HG03196 (cell line): Measurements from ENCODE around the gene GRIK4.

Source experiments
- ATAC-seq: cut with Tn5 transposase; IDR thresholded peaks from one replicate; pipeline ENCODE4 v1.9.1; 2021; ENCODE audit not compliant: unreplicated experiment

The GRIK4 gene

GRCh38 chr11:120626791-120627190 lies 115.2 kb downstream of the GRIK4 start:
- no peak for ATAC-seq

GRCh38 chr11:120627327-120628163 lies 116.0 kb downstream of the GRIK4 start:
- ATAC-seq, result no peak

- no peak for ATAC-seq
These were observed 118.0 kb downstream of the GRIK4 start for GRCh38 chr11:120629407-120630080.

DNA sequence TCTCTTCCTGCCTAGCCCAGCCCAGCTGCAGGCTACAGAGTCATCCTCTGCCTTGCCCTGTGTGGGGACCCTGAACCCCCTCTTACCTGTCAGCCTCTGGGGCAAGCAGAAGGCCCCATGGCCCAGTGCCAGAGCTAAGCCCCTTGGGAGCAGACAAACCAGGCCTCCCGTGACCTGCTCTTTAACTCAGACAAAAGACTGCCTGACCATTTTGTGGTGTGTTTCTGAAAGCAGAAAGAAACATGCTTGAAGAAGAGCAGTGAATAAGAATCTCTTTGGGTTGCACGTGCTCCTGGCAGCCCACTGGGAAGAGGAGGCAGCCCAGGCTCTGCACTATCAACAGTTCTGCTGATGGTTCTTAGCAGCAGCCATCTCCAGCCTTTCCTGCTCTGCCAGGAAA lies 118.6 kb downstream of the GRIK4 start:
- ATAC-seq, result no peak

DNA sequence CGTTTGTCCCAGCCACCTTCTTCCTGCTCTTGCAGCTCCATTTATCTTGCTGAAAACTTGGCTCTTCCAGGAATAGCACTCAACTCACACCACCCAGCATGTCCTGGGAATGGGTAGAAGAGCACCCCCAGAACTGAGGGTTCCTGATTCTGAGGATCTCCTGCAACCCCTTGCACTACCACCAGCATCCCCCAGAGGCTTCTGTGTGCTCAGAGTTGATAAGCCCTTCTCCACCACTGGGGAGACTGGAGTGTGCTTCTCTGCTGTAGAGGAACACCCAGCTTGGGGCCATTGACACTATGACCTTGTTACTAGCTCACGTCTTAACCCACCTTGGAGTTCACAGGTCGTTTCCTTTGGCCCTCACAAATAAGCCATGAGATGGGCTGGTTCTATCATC lies 121.0 kb downstream of the GRIK4 start:
- no peak for ATAC-seq

DNA sequence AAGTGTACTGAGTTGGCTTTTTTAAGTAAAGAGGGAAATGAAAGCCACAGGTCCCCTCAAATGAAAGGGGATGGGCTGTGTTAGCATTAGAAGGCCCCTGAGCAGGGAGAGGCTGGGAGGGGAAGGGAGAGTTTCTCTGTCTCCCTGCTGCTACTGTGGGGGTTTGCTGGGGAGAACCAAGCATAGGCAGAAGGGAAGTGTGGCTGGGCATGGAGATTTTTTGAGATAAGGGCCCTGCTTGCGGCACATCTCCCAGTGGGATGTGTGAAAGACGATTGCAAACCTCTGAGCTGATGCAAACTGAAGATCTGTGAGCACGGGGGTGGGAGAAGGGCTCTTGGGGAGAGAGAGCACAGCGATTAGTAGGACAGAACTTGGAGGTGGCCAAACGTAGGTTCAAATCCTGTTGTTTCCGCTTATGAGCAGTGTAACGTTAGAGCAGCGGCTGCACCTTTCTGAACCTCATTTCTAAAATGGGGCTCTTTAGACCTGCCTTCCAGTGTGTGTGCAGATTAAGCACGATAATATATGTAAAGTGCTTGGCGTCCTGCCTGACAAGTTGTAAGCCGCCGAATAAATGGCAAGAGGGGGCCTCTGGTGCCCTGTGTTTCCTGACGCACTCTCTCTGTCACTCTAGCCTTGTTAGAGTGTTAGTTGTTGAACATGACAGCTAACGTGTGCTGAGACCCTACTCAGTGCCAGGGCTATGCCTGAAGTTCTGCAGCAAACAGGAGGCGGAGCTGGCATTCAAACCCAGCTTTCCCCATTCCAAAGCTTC lies 122.3 kb downstream of the GRIK4 start:
- no peak for ATAC-seq

- no peak for ATAC-seq
These were observed 123.2 kb downstream of the GRIK4 start for GRCh38 chr11:120634706-120635105.

DNA sequence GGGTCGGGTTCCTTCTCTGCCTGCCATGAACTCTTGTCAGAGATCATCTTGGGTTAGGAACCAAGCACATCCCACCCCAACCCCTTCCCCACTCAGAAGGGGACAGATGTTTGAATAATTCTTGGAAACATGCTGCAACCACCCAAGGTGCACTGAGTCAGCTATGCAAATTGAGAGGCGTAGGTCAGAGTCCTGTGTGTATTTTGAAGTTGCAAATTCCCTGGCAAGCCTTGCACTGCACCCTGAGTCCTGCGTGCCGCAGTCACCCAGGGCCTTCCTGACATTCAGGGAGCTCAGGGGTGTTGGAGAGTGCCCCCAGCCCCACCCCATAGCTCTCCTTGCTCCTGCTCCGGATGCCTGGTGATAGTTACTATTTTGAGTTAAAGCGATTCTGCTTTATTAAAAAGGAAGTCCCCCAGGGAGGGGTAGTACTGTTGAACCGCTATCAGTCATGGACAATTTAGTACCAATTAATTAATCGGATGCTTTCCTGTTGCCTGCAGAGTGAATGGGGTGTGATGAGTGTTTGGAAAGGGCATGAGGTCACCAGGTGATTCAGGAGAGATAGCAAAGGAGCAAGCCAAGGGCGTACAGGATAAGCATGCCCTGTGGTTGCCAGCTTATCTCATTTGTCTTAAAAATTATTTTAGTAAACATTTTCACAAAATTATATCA lies 123.7 kb downstream of the GRIK4 start:
- ATAC-seq, result no peak

DNA sequence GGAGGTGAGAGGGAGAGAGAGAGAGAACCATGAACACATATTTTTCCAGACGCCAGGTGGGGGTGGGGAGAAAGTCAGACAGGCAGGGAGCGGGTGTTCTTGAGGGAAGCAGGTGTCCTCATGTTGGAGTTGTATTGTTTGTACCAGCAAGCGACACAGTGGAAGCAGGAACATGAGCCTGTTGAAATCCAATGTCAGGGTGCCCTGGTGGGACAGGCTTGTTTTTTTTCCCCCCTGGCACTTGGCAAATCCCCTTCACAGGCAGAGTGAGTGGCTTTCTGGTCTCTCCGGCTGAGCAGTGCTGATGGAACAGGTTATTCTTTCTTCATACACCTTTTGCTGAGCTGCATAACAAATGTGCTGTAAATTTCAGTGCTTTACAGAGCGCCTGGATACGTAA lies 125.6 kb downstream of the GRIK4 start:
- no peak for ATAC-seq

- ATAC-seq, result no peak
These were observed 130.8 kb downstream of the GRIK4 start for GRCh38 chr11:120642196-120642894.

DNA sequence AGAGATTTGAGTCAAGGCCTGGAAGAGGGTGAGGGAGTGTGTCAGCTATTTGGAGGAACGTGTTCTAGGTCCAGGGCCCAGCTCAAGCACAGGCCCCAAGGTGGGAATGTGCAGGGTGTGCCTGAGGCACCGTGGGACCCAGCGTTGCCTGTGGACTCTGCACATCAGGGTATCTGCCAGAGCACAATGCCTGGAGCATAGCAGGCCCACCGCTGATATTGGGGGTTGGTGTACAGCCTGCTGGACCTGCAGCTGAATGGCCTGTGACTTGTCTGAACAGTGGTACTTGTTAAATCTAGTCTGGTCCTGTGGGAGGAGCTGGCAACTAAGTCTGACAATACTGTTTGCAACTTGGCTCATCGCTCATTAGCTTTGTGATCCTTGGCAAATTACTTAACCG lies 131.7 kb downstream of the GRIK4 start:
- no peak for ATAC-seq

DNA sequence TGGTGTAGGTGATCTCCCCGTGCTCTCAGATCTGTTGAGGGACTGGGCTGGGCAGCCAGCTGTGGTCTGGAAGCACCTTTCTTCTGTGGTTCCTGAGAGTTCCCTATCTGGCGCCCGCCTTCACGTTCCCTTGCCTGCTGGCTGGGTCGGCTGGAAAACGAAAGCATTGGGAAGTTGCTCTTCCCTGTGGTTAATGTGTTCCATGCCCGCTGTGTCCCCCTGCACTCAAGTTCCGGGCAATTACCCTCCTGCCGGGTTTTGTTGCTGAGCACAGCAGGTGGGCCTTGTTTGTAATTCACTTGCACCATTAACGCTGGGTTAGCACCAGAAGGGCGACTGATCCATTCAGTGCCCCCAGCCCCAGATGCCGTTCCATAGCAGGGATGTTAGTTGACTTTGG lies 134.1 kb downstream of the GRIK4 start:
- ATAC-seq, result no peak

GRCh38 chr11:120646206-120646605 lies 134.7 kb downstream of the GRIK4 start:
- no peak for ATAC-seq

- no peak for ATAC-seq
These were observed 136.1 kb downstream of the GRIK4 start for GRCh38 chr11:120647681-120648080.

DNA sequence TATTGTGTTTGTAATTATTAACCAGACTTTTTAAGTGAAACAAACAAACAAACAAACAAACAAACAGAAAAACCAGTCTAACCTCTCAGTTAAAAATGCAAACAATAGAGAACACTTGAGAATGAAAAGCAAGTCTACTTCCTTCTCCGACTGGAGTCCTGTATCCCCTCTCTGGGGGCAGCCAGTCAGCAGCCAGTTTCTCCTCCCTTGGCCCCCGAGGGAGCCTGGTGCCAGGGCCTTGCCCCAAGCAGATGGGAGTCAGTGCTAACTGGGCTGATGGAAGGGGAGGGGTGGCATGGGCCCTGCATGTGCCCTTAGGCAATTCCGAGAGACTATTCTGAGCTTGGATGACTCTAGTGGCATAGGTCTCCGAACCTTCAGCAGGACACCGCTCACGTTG lies 137.2 kb downstream of the GRIK4 start:
- no peak for ATAC-seq

- no peak for ATAC-seq
These were observed 137.8 kb downstream of the GRIK4 start for GRCh38 chr11:120649316-120649715.

GRCh38 chr11:120651396-120651795 lies 139.8 kb downstream of the GRIK4 start:
- no peak for ATAC-seq

DNA sequence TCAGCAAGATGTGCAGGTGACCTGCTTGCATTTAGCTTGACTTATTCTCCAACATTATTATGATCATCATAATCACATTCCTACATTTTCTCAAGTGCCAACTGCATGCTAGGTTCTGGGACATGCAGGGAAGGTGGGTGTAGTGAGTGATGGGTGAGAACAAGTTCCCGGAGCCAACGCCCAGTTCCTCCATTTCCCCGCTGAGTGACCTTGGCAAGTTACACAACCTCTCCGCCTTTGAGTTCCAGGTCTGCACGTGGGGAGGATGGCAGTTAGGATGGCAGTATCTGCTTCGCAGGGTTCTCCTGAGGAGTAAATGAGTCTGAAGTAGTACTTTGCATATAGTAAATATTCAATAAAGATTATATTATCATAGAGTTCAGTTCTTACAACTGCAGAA lies 140.3 kb downstream of the GRIK4 start:
- no peak for ATAC-seq

DNA sequence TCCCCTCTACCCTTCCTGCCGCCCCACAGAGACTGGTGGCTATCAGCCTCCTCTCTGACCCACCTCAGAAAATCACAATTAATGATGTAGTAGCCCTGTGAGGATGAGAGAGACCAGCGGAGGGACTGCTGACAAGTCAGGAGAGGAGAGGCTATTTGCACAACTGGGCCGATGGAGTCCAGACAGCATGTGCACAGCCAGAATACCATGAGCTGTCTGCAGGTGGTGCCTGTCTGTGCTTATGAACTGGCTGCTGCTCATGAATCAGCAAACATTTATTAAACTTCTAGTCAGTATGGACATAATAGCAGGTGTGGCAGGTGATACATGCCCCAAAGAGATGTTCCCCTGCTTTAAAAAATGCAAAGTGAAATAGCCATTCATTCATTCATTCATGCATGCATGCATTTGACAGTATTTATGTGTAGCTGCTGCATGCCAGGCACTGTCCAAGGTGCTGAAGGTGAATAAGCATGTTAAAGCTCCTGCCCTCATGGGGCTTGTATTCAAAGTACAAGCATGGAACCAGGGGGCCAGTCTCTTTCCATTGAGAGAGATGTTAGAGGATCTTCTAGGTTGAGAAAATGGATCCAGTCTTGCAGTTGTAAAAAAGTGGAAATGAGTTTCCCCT lies 141.3 kb downstream of the GRIK4 start:
- no peak for ATAC-seq

GRCh38 chr11:120655589-120655988 lies 144.0 kb downstream of the GRIK4 start:
- no peak for ATAC-seq
